ENCODE data around the gene AMN. TPM values are rescaled to one million over a fixed set of nuclear protein-coding genes. Genes with fewer than 3 reads are reported as not detected.

Gene AMN
- total RNA-seq, 1 donor: 0.43 TPM

- no peak overlapping the region for H3K4me3 ChIP-seq (ENCODE audit: low read depth, low read length)
- no peak for DNase-seq (ENCODE audit: low read depth)
- TF ChIP-seq, protein P1, sequence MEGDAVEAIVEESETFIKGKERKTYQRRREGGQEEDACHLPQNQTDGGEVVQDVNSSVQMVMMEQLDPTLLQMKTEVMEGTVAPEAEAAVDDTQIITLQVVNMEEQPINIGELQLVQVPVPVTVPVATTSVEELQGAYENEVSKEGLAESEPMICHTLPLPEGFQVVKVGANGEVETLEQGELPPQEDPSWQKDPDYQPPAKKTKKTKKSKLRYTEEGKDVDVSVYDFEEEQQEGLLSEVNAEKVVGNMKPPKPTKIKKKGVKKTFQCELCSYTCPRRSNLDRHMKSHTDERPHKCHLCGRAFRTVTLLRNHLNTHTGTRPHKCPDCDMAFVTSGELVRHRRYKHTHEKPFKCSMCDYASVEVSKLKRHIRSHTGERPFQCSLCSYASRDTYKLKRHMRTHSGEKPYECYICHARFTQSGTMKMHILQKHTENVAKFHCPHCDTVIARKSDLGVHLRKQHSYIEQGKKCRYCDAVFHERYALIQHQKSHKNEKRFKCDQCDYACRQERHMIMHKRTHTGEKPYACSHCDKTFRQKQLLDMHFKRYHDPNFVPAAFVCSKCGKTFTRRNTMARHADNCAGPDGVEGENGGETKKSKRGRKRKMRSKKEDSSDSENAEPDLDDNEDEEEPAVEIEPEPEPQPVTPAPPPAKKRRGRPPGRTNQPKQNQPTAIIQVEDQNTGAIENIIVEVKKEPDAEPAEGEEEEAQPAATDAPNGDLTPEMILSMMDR (IDR thresholded peaks at IDR 0.05; ENCODE audit: insufficient read depth, low read depth, low read length): no peak
These were observed 22.2 kb downstream of the AMN start for GRCh38 chr14:102944448-102945330.

DNA sequence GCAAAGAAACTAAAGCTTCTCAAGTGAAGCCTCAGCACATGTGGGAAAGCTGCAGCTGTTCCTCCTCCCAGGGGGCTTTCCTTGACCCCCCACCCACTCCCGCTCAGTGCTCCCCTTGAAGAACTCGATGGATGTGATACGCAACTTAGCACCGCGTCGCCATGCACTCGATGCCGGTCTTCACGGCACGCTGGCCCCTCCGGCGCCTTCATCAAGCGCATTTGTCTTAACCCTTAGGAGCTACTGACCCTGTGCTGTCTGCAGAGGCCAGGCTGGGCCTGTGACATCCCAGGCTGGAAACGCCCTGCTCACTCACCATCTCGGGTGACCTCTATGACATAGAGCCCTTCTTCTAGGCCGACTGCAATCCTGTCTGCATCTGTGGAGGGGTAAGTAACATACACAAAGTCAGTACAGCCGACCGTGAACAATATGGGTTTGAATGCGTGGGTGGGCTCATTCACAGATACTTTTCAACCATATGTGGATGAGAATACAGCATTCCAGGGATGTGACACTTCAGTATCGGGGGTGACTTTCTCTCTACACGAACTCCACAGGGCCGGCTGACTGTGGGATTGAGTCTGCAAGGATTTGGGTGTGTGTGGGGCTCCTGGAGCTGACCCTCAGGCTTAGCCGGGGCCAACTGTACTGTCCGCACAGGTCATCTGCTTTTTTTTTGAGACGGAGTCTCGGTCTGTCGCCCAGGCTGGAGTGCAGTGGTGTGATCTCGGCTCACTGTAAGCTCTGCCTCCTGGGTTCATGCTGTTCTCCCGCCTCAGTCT lies 23.1 kb downstream of the AMN start:
- TF ChIP-seq, protein P1 (IDR thresholded peaks at IDR 0.05; ENCODE audit: insufficient read depth, low read depth, low read length): no peak
- no peak overlapping the region for H3K4me3 ChIP-seq (ENCODE audit: low read depth, low read length)
- no peak for DNase-seq (ENCODE audit: low read depth)

DNA sequence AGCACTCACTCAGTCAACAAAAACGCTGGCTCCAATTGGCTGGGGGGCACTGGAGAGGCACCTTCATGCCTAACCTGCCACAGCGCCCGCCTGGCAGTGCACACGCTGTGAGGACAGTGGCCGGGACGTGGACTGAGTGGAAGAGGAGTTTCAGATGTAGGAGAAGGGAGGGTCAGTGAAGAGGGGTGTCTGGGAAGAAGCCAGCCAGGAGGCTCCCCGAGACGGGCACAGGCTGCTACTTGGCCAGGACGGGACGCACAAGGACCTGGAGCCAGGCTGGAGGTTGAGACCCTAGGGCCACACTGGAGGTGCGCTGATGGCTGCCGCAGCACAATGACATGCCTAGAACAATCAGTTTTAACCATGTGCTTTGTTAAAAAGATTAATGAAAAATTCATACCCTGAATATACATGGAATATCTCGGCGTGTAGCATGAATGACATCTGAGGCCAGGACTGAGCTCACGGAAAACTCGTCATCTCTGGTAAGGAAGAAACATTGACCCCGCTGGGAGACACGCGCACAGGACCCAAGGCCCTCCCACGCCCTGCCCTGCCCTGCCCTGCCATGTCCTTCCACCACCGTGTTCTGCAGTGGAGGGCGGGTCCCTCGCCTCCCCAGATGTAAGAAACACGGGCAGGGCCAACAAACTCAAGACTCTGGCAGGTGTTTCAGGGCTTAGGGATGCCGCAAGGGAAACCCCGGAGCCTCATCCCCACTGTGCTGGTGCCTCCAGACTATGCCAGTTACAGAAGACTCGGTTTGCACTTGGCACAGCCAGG lies 25.0 kb downstream of the AMN start:
- H3K4me3 ChIP-seq (ENCODE audit: low read depth, low read length): no peak overlapping the region
- no peak for DNase-seq (ENCODE audit: low read depth)
- TF ChIP-seq, protein P1 (IDR thresholded peaks at IDR 0.05; ENCODE audit: insufficient read depth, low read depth, low read length): no peak

- no peak overlapping the region for H3K4me3 ChIP-seq (ENCODE audit: low read depth, low read length)
- TF ChIP-seq, protein P1 (IDR thresholded peaks at IDR 0.05; ENCODE audit: insufficient read depth, low read depth, low read length): no peak
- no peak for DNase-seq (ENCODE audit: low read depth)
These were observed 26.2 kb downstream of the AMN start for GRCh38 chr14:102948698-102949061.

- no peak for DNase-seq (ENCODE audit: low read depth)
- no peak overlapping the region for H3K4me3 ChIP-seq (ENCODE audit: low read depth, low read length)
- TF ChIP-seq, protein P1 (IDR thresholded peaks at IDR 0.05; ENCODE audit: insufficient read depth, low read depth, low read length): no peak
These were observed 26.8 kb downstream of the AMN start for GRCh38 chr14:102949062-102949800.
